ENCODE data around the gene TRPM3.

DNA sequence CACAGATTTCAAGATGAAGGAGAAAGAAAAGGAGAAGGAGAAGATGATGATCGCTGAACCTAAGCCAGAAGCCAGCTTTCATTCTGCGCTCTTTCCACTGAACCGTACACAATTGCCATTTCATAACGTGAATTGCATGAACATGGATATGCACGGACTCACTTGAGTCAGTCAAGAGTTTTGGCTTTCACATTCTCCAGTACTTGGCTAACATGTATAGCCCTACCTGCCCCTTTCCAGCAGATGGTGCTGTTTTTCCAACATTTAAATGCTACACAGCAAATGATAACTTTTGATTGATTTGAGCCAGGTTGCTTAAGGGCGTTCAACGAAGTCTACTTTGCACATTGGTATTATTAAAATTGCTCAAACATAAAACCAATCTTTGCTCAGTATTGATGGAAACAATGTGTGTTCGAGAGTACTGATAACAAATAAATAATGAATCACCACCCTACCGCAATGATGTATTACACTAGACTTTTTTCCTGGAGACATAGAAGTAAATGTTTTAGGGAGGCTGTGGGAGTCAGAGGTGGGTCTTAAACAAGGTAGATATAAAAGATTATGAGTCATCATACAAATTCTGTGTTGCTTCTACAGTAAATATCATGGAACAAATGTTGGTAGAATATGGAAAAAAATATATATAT is 196.4 kb downstream of the TRPM3 start:
- TF ChIP-seq CTCF (conservative IDR thresholded peaks at IDR 0.05) (peak; percentile 85), EZH2 (IDR thresholded peaks at IDR 0.05; ENCODE audit: low read depth) (no peak)
